G401 (cell line): ENCODE measurements around the gene ZNF534. TPM values are rescaled to one million over a fixed set of nuclear protein-coding genes. Genes with fewer than 3 reads are reported as not detected.
A peak's percentile ranks its signal among the peaks of the same experiment; 100 is the strongest.
"Not testable (repeated sequence)": the region's sequence is repeated elsewhere in the genome, so short reads cannot be mapped to it uniquely, and the experiment has no call there.

Source experiments
- DNase-seq: peaks from one replicate; pipeline ENCODE4 v3.0.0-alpha.2; 2015; ENCODE audit warnings: low spot score
- in situ Hi-C: cut with HindIII; loops from 2 replicates; pipeline ENCODE4 v1.10.0; 2016; ENCODE audit warnings: low sequenced_read_pairs, mixed read lengths
- total RNA-seq: library from RNA; depleted of rRNA; stranded (reverse); fragments of >200 nt; shearing (Covaris generic); gene quantifications from 2 replicates; pipeline ENCODE4 v1.2.3, GENCODE V29; 2014; rRNA removed

The ZNF534 gene
- total RNA-seq = not detected in 2 replicates

DNA sequence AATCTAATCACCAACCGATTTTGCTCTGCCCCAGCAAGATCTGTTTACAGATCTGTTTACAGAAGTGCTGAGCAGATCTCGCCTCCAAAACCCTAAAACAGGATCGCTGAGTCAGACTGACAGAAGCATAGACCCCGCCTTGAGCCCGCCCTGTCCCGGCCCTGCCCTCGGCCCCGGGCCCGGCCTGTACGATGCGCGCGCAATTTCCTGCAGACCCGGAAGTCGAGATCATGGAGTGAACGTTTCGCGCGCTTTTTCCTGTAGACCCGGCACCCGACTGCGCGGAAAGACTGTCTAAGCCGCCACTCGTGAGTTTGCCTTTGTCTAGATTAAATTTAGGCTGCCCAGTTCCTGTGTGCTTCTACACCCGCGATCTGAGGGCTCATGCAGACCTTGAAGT lies at the start of gene ZNF534:
Gene ZNF534 (plus strand): TSS at position 212 of the 400 bp plus-strand sequence. CDS start 2,327 bp downstream, outside the sequence.
- no peak for DNase-seq

DNA sequence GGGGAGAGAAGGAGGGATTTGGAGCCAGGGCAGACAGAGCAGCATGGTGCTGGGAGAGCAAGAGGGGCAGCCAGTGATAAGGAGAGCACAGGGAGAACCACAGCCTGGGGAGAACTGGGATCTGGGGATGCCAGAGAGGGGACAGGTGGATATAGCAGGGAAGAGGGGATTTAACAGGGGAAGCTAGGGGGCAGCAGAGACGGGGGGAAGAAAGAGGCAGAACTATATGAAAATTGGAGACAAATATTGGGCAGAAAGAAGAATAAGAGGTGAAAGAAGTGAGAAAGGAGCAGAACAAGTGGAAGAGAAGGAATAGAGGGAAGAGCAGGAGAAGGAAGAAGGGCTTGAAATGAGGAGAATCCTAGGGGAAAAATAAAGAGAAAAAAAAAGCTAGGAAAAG lies 37.8 kb upstream of the ZNF534 start:
- no peak for DNase-seq
- in situ Hi-C loops = no loop called here

More for the DNA sequence above, at the start of gene ZNF534:
- in situ Hi-C loops = no loop called here

DNA sequence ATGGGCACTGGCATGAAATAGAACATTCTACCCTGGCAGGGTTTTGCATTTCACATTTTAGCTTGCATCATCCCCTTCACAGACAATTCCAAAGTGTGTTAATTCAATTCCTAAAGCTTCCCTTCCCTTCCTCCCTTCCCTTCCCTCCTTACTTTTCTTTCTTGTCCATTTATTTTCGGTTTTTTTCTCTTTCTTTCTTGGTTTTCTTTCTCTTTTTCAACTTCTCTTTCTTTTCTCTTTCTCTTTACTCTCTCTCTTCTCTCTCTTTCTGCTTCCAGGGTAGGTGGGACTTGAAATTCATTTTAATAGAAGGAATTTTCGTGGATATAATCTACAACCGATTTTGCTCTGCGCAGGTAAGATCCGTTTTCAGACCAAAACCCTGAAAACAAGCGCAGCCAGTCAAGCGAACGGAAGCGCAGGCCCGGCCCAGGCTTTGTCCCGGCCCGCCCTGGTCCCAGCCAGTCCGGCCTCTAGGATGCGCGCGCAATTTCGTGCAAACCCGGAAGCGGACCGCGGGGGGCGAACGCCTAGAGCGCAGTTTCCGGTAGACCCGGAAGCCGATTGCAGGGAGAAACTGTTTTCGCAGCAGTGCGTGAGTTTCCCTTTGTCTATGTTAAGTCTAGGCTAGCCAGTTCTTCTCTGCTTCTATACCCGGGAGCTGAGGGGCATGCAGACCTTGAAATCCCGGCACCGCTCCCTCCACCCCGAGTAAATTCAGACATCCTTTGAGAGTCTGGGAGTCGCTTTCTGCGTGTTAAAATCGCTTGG lies 31.5 kb upstream of the ZNF534 start, which contains the start of gene ZNF528:
Gene ZNF528 (plus strand): TSS at position 540 of the 771 bp plus-strand sequence. CDS start 4,165 bp downstream, outside the sequence.
- in situ Hi-C loops = no loop called here
- peak; percentile 87 for DNase-seq

DNA sequence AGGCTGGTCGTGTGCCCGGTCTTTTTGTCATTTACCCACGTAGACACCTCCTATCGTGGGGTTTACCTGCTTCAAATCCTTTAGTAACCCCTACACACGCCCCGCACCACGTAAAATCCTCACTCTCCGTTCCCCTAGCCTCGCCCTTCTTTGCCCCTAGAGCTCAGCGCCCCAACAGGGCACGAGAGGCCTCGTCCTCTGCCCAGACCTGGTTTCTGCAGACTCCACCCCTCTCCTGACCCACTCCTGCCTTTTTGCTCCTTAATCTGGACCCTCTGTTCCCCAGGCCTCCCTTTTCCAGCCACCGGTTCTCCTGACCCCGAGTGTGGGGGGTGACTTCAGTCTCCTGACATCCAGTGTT lies 30.9 kb upstream of the ZNF534 start:
- DNase-seq = no peak
- in situ Hi-C loops = no loop called here

DNA sequence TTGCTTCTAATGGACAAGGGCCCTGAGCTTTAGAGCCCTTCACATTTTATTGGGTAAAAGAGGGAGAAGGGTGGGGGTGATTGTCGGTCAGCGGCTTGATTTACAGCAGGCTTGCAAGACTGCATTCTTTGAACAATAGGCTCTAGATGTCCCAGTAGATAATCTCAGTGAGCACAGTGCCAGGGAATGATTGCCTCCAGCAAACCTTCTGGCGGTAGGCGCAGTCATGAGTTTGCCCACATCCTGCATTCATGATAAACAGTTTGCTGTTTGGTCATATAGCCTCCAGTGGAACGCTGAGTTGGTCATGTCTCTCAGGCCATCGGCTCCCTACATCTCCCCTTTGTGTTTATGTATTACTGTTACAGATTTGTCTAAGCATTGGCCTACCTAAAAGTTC lies 18.7 kb upstream of the ZNF534 start:
- in situ Hi-C loops = no loop called here
- DNase-seq = no peak

DNA sequence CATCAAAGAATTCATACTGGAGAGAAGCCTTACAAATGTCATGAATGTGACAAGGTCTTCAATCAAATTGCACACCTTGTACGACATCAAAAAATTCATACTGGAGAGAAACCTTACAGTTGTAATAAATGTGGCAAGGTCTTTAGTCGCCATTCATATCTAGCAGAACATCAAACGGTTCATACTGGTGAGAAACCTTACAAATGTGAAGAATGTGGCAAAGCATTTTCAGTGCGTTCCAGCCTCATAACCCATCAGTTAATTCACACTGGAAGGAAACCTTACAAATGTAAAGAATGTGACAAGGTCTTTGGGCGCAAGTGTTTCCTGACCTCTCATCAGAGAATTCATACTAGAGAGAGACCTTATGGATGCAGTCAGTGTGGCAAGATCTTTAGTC lies 13.2 kb upstream of the ZNF534 start:
- DNase-seq = no peak
- in situ Hi-C loops = no loop called here

DNA sequence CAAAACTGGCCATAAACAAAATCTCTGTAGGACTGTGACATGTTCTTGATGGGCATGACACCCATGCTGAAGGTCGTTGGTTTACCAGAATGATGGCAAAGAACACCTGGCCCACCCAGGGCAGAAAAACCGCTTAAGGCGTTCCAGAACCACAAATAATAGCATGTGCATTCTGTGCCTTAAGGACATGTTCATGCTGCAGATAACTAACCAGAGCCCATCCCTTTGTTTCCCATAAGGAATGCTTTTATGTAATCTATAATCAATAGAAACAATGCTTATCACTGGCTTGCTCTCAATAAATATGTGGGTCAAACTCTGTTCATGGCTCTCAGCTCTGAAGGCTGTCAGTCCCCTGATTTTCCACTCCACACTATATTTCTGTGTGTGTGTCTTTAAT lies 13.2 kb downstream of the ZNF534 start:
- in situ Hi-C loops = no loop called here
- no peak for DNase-seq

DNA sequence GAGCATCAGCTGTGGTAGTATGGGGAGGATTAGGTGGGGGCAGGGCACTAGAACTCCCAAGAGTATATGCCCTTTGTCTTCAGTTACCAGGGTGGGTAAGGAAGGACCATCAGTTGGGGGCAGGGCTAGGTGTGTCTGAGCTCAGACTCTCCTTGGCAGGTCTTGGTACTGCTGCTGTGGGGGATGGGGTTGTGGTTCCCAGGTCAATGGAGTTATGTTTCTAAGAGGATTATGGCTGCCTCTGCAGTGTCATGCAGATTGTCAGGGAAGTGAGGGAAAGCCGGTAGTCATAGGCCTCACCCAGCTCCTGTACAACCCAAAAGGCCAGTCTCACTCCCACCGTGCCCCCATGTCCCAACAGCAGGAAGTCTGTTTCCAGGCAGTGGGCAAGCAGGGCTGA lies 15.6 kb downstream of the ZNF534 start:
- in situ Hi-C loops = no loop called here
- no peak for DNase-seq

DNA sequence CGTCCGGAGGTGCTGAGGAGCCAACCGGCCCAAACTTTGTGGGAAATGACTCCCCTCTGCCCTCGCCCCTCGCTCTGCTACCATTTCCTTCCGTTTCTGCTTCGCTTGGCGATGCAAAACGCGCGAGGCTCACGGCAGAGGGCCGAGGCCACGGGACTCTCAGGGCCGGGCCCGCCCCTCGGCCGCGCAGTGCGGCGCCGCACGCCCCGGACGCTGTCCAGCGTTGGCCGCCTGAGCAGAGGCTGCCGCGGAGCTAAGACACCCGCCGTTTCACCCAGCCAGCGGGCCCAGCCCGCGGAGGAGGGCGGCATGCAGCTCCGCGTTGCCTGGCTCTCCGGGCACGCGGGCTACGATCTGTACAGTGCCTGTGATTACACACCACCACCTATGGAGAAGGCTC lies 22.3 kb downstream of the ZNF534 start:
- no peak for DNase-seq
- in situ Hi-C loops = no loop called here

DNA sequence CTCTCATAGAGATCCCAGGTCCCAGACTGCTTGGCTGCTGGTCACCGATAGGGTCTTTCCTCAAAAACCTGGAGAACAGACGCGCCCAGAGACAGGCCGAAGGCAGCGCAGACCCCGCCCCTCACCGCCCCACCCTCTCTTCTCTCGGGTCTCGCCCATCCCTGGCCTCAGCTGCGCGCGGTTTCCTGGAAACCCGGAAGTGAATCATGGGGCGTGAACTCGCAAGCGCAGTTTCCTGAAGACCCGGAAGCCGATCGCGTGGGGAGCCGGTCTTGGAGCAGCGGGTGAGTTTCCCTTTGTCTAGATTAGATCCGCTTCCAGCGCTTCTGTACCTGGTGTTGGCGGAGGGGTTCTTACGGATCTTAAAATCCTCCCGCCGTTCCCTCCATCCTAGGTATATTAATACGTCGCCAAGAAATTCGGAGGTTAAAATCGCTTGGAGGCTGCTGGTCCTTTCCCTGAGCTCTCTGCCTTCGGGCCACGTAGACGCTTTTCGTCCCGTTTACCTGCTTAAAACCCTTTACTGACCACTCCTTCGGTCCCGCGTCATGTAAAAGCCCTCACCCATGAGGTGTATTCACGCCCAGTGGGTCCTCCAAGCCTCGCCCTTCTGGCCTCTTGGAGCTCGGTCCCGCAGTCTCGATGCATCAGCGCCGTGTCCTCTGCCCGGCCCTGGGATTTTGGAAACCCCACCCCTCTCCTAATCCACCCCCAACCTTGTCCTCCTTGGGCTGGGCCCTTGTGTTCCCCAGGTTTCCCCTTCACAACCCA lies 24.6 kb downstream of the ZNF534 start, which contains the start of gene ZNF578:
Gene ZNF578 (plus strand): TSS at position 230 of the 771 bp plus-strand sequence. CDS start 48,293 bp downstream, outside the sequence.
- in situ Hi-C loops = no loop called here
- peak; percentile 70 for DNase-seq

DNA sequence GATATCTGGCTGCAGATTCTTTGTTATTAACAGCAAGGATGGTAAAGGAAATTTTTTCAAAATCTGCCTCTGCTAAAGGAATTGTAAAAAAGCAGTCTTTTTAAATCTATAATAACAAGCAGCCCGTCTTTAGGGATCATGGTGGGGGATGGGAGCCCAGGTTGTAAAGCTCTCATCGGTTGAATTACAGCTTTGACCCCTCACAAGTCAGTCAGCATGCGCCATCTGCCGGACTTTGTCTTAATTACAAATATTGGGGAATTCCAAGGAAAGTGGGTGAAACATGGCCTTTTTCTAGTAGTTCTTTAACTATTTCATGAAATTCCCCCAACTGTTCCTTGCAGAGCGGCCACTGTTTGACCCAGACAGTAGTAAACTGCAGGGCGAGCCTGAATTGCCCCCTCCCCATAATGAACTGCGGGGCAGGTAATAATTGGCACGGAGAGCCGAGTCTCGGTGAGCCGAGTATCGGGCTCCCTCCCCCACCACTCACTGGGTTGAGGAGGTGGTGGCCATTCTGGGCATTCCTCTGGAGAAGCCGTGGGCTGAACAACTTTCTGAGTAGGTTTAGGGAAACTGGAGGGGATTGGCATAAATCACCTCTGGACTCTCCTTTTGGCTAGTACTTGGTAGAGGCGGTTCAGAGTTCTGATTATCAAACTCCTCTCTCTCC lies 36.0 kb downstream of the ZNF534 start:
- in situ Hi-C loops = no loop called here
- DNase-seq = no peak

DNA sequence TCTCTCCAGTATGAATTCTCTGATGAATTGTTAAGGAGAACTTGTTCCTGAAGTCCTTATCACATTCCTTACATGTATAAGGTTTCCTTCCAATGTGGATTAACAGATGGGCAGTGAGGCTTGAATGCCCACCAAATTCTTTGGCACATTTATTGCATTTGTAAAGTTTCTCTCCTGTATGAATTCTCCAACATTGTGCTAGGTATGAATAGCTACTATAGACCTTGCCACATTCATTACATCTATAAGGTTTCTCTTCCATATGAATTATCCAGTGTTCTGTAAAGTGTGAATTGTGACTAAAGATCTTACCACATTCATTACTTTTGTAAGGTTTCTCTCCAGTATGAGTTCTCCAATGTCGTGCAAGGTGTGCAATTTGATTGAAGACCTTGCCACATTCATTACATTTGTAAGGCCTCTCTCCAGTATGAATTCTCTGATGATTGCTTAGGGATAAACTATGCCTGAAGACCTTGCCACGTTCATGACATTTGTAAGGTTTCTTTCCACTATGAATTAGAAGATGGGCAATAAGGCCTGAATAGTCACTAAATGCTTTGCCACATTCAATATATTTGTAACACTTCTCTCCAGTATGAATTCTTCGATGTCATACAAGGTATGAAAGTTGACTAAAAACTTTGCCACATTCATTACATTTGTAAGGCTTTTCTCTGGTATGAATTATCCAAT lies 44.9 kb downstream of the ZNF534 start:
- DNase-seq = no peak
- in situ Hi-C loops = no loop called here

DNA sequence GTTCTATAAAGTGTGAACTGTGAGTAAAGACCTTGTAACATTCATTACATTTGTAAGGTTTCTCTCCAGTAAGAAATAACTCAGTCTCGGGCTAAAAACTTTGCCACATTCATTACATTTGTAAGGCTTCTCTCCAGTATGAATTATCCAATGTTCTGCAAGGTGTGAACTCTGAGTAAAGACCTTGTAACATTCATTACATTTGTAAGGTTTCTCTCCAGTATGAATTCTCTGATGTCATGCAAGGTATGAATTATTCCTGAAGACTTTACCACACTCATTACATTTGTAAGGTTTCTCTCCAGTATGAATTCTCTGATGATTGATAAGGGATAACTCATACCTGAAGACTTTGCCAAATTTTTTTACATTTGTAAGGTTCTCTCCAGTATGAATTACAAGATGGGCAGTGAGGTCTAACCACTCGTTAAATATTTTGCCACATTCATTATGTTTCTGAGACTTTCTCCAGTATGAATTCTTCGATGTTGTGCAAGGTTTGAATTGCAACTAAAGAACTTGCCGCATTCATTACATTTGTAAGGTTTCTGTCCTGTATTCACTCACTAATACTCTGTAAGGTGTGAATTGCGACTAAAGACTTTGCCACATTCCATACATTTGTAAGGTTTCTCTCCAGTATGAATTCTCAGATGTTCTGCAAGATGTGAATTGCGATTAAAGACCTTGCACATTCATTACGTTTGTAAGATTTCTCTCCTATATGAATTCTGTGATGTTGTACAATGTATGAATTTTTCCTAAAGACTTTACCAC lies 45.6 kb downstream of the ZNF534 start:
- in situ Hi-C loops = no loop called here

DNA sequence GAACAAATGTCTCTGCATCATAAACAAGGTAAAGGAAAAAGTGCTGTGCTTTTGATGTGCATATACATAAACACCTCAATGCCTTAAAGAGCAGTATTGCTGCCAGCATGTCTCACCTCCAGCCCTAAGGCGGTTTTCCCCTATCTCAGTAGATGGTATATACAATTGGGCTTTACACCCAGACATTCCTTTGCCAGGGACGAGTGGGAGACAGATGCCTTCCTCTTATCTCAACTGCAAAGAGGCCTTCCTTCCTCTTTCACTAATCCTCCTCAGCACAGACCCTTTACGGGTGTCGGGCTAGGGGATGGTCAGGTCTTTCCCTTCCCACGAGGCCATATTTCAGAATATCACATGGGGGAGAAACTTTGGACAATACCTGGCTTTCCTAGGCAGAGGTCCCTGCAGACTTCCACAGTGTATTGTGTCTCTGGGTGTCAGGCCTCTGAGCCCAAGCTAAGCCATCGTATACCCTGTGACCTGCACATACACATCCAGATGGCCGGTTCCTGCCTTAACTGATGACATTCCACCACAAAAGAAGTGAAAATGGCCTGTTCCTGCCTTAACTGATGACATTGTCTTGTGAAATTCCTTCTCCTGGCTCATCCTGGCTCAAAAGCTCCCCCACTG lies 55.3 kb downstream of the ZNF534 start:
- in situ Hi-C loops, DNase-seq: not testable (repeated sequence)

More for the DNA sequence above, 45.6 kb downstream of the ZNF534 start:
- no peak for DNase-seq

DNA sequence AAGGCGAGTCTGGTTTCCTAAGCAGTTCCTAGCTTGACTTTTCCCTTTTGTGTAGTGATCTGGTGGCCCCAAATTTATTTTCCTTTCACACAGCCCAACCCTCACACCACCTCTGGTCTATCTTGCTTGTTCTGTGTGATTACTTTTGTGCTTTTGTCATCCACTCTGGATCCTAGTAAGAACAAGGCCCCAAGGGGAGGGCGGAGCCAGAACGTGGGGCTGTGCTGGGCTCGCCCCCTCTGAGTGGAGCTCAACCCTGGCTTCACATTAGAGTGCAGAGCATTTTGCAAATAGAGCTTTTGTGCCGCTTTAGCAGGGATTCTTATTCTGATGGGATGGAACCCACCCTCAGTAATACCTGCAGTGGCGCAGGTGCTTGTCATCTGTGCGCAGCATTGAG lies 56.1 kb downstream of the ZNF534 start:
- in situ Hi-C loops, DNase-seq: not testable (repeated sequence)

DNA sequence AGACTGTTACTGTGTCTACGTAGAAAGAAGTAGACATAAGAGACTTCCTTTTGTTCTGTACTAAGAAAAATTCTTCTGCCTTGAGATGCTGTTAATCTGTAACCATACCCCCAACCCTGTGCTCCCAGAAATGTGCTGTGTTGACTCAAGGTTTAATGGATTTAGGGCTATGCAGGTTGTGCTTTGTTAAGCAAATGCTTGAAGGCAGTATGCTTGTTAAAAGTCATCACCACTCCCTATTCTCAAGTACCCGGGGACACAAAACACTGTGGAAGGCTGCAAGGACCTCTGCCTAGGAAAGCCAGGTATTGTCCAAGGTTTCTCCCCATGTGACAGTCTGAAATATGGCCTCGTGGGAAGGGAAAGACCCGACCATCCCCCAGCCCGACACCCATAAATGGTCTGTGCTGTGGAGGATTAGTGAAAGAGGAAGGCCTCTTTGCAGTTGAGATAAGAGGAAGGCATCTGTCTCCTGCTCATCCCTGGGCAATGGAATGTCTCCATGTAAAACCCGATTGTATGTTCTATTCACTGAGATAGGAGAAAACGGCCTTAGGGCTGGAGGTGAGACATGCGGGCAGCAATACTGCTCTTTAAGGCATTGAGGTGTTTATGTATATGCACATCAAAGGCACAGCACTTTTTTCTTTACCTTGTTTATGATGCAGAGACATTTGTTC lies 56.8 kb downstream of the ZNF534 start:
- in situ Hi-C loops, DNase-seq: not testable (repeated sequence)

DNA sequence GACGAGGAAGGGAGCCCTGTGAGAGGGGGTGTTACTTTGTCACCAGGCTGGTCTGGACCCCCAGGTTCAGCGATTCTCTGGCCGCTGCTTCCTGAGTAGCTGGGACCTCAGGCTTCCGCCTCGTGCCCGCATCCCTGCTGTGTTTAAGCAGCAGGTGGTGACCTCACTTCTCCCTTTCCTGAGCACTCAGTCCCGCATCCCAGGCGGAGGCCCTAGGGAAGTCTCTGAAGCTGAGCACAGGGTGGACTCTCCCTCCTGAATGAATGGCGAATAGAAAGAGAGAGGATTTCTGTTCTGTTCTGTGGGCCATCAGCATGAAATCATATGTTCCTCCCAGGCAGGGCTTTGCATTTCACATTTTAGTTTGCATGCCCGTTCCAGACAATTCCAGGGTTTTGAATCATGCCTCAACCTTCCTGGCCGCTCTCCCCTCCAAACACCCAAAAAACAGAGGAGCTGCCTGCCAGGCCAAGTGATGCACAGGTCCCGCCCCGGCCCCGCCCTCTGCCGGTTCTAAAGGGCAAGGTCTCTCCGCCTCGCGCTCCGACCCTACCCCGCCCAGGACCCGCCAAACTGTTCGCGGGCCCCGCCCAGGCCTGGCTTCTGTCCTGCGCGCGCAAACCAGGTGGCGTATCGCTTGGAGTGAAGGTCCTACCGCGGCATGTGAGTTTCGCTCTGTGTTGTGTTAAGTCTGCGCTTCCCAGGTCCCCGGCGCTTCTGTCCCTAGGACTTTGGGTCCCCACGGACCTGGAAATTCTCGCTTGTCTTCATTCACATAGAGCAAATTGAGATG lies 63.4 kb downstream of the ZNF534 start:
- in situ Hi-C loops = no loop called here
- no peak for DNase-seq
